ENCODE results near the gene STX1A. TPM values are rescaled to one million over a fixed set of nuclear protein-coding genes. Genes with fewer than 3 reads are reported as not detected.
A peak's percentile ranks its signal among the peaks of the same experiment; 100 is the strongest.
"Not testable (repeated sequence)": the region's sequence is repeated elsewhere in the genome, so short reads cannot be mapped to it uniquely, and the experiment has no call there.

The STX1A gene
- total RNA-seq, 1 experiment from 2014 or later: 3.7 TPM

DNA sequence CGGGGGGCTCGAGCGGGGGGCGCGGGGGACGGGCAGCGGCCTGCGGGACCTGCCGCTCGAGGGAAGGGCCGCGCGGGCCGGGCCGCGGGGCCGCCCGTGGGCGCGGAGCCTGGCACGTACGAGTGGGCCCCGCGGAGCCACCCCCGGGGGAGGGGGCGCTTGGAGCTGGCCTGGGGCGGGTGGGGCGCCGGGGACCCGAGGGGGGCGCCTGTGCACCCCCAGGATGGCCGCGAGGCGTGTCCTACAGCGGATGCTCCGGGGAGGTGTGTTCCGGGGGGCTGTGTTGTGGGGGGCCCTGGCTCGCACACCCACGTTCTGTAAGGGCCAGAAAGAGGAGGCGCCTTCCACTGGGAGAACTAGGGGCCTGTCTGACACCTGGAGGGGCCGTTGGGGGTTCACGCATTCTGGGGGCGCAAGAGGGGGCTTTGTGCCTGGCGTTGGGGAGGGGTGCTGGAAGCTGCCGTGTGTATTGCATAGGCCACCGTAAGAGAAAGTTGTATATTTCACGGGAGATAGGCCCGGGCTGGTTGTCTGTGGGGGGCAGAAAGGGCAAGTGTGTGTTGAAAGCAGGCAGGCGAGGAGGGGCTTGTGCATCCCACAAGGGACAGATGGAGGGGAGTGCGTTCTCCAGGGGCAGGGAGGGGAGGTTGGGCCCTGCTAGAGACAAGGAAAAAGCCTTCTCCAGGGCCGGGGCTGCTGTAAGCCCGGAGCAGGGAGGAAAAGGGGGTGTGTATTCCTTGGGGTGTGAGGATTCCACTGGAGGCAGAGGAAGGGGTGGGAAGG is 51.2 kb downstream of the STX1A start:
- DNase-seq: no peak
- no peak overlapping the region for H3K4me3 ChIP-seq (ENCODE audit: low read length)
- H4K20me1 ChIP-seq (ENCODE audit: insufficient read depth, low read depth, low read length): no peaks in the 10 kb centered on the region
- no peaks in the 10 kb centered on the region for H3K9me3 ChIP-seq (ENCODE audit: low read length)
- no peak overlapping the region for H3K27ac ChIP-seq (ENCODE audit: low read length)
- no peak overlapping the region for H3K9ac ChIP-seq (ENCODE audit: low read length)
- H2AFZ ChIP-seq (ENCODE audit: low read length): no peak overlapping the region
- no peak overlapping the region for H3K4me2 ChIP-seq (ENCODE audit: low read depth, low read length, poor library complexity, severe bottlenecking)
- no peaks in the 10 kb centered on the region for H3K9me2 ChIP-seq (replicated peaks; ENCODE audit: insufficient read depth, low read length)
- peaks cover 2% of the 10 kb centered on the region; the same call in 1 of the 2 replicates for H3K4me1 ChIP-seq (ENCODE audit: low read length)
- H3K79me2 ChIP-seq (ENCODE audit: low read length): no peaks in the 10 kb centered on the region
- no peaks in the 10 kb centered on the region for H3K27me3 ChIP-seq (ENCODE audit: low read length)
- H3K36me3 ChIP-seq (ENCODE audit: insufficient read depth, low read length): no peaks in the 10 kb centered on the region

DNA sequence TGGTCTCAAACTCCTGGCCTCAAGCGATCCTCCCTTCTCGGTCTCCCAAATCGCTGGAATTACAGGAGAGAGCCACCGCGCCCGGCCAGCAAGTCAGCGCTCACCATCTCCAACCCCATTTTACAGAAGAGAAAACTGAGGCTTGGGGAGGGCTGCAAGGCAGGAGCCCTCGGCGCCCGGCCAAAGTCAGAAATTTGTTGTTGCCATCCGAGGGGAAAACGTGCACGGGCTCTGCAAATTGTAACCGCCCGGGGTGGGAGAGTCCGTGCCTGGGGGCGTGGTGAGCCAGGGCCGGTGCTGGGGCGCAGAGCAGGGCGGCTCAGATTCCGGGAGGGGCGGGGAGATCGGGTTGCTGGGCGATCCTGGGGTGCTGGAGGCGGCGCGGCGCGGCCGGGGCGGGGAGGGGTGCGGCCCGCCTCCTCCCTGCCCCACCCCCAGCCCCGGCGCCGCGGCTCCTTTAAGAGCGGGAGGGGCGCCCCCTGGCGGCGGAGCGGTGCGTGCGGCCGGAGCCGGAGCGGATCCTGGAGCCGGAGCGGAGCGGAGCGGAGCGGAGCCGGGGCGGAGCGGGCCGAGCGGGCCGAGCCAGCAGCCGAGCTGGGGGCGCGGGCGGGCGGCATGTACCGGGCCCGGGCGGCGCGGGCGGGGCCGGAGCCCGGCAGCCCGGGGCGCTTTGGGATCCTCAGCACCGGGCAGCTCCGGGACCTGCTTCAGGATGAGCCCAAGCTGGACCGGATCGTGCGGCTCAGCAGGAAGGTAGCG is 51.9 kb downstream of the STX1A start, which contains the start of gene VPS37D:
Gene VPS37D (plus strand): TSS at position 488 of the 759 bp plus-strand sequence. CDS start 128 bp downstream, at position 616.
- Histone ChIP-seq H3K9me2 (replicated peaks; ENCODE audit: insufficient read depth, low read length) (no peaks in the 10 kb centered on the region), H3K27ac (ENCODE audit: low read length) (no peak within 1 kb of the TSS), H3K9ac (ENCODE audit: low read length) (no peak within 1 kb of the TSS), H2AFZ (ENCODE audit: low read length) (no peak within 1 kb of the TSS), H3K27me3 (ENCODE audit: low read length) (no peaks in the 10 kb centered on the region), H3K4me3 (ENCODE audit: low read length) (no peak within 1 kb of the TSS), H3K9me3 (ENCODE audit: low read length) (no peaks in the 10 kb centered on the region), H3K79me2 (ENCODE audit: low read length) (no peaks in the 10 kb centered on the region), H3K36me3 (ENCODE audit: insufficient read depth, low read length) (no peaks in the 10 kb centered on the region), H4K20me1 (ENCODE audit: insufficient read depth, low read depth, low read length) (no peaks in the 10 kb centered on the region), H3K4me1 (ENCODE audit: low read length) (peaks cover 2% of the 10 kb centered on the region; the same call in 1 of the 2 replicates), H3K4me2 (ENCODE audit: low read depth, low read length, poor library complexity, severe bottlenecking) (peak within 1 kb of the TSS; percentile 44)
- peak; percentile 97 for DNase-seq

DNA sequence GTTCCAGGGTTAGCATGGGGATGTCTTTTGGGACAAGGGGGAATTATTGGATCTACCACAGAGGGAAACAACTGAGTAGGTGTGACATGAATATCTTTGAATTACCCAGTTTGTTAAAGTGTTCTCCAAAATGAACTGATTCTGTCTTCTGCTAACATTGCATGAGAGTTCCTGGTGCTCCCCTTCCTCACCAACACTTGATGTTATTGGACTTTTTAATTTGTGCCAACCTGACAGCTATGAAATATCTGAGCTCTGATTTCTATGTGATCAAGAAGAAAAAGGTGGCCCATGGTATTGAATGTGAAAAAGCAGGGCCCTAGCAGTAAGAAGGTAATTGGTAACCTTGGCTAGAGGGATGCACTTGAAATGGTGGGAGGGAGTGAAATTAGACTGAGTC is 56.4 kb downstream of the STX1A start:
- no peaks in the 10 kb centered on the region for H3K9me3 ChIP-seq (ENCODE audit: low read length)
- H3K27me3 ChIP-seq (ENCODE audit: low read length): no peaks in the 10 kb centered on the region
- DNase-seq: no peak
- H3K79me2 ChIP-seq (ENCODE audit: low read length): no peaks in the 10 kb centered on the region
- no peak overlapping the region for H3K4me2 ChIP-seq (ENCODE audit: low read depth, low read length, poor library complexity, severe bottlenecking)
- H2AFZ ChIP-seq (ENCODE audit: low read length): no peak overlapping the region
- no peak overlapping the region for H3K4me3 ChIP-seq (ENCODE audit: low read length)
- H3K9ac ChIP-seq (ENCODE audit: low read length): no peak overlapping the region
- no peaks in the 10 kb centered on the region for H4K20me1 ChIP-seq (ENCODE audit: insufficient read depth, low read depth, low read length)
- no peak overlapping the region for H3K27ac ChIP-seq (ENCODE audit: low read length)
- H3K9me2 ChIP-seq (replicated peaks; ENCODE audit: insufficient read depth, low read length): no peaks in the 10 kb centered on the region
- peaks cover 2% of the 10 kb centered on the region; the same call in 1 of the 2 replicates for H3K4me1 ChIP-seq (ENCODE audit: low read length)
- H3K36me3 ChIP-seq (ENCODE audit: insufficient read depth, low read length): no peaks in the 10 kb centered on the region

DNA sequence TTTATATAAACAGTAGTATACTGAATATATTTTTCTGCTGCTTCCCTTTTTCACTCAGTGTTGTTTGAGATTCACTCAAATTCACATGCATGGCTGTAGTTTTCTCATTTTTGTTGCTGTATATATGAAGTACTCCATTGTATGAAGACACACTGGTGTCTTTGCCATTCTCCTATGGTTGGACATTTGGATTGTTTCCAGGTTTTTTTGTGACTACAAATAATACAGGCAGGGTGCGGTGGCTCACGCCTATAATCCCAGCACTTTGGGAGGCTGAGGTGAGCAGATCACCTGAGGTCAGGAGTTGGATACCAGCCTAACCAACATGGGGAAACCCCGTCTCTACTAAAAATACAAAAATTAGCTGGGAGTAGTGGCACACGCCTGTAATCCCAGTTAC is 58.9 kb downstream of the STX1A start:
- DNase-seq; H3K4me2 ChIP-seq (ENCODE audit: low read depth, low read length, poor library complexity, severe bottlenecking); H3K27ac ChIP-seq (ENCODE audit: low read length); H3K9me2 ChIP-seq (replicated peaks; ENCODE audit: insufficient read depth, low read length); H3K36me3 ChIP-seq (ENCODE audit: insufficient read depth, low read length); H3K4me3 ChIP-seq (ENCODE audit: low read length); H3K4me1 ChIP-seq (ENCODE audit: low read length); H2AFZ ChIP-seq (ENCODE audit: low read length); H3K9ac ChIP-seq (ENCODE audit: low read length); H4K20me1 ChIP-seq (ENCODE audit: insufficient read depth, low read depth, low read length); H3K79me2 ChIP-seq (ENCODE audit: low read length); H3K9me3 ChIP-seq (ENCODE audit: low read length); H3K27me3 ChIP-seq (ENCODE audit: low read length): not testable (repeated sequence)

DNA sequence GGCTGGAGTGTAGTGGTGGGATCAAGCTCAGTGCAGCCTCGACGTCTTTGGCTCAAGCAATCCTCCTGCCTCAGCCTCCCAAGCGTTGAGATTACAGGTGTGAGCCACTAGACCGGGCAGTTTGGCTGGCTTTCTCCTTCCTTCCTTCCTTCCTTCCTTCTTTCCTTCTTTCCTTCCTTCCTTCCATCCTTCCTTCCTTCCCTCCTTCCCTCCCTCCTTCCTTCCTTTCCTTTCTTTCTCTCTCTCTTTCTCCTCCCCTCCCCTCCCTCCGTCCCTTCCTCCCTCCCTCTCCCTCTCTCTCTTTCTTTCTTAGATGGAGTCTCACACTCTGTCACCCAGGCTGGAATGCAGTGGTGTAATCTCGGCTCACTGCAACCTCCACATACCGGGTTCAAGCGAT is 59.5 kb downstream of the STX1A start:
- no peaks in the 10 kb centered on the region for H4K20me1 ChIP-seq (ENCODE audit: insufficient read depth, low read depth, low read length)
- H3K27me3 ChIP-seq (ENCODE audit: low read length): no peaks in the 10 kb centered on the region

DNA sequence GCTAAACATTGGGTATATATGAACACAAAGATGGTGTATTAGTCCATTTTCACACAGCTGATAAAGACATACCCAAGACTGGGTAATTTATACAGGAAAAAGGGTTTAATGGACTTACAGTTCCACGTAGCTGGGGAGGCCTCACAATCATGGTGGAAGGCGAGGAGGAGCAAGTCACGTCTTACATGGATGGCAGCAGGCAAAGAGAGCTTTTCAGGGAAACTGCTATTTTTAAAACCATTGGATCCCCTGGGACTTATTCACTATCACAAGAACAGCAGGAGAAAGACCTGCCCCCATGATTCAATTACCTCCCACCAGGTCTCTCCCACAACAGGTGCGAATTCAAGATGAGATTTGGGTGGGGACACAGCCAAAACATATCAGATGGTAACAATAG is 64.2 kb downstream of the STX1A start:
- not testable (repeated sequence) for H3K9me3 ChIP-seq (ENCODE audit: low read length); H3K4me2 ChIP-seq (ENCODE audit: low read depth, low read length, poor library complexity, severe bottlenecking); H3K79me2 ChIP-seq (ENCODE audit: low read length); H3K4me1 ChIP-seq (ENCODE audit: low read length); H3K4me3 ChIP-seq (ENCODE audit: low read length); H4K20me1 ChIP-seq (ENCODE audit: insufficient read depth, low read depth, low read length); H2AFZ ChIP-seq (ENCODE audit: low read length); DNase-seq; H3K9me2 ChIP-seq (replicated peaks; ENCODE audit: insufficient read depth, low read length); H3K27ac ChIP-seq (ENCODE audit: low read length); H3K9ac ChIP-seq (ENCODE audit: low read length); H3K36me3 ChIP-seq (ENCODE audit: insufficient read depth, low read length); H3K27me3 ChIP-seq (ENCODE audit: low read length)

More for the DNA sequence above, 59.5 kb downstream of the STX1A start:
- Histone ChIP-seq H2AFZ (ENCODE audit: low read length) (no peak overlapping the region), H3K27ac (ENCODE audit: low read length) (no peak overlapping the region), H3K4me1 (ENCODE audit: low read length) (no peaks in the 10 kb centered on the region), H3K4me2 (ENCODE audit: low read depth, low read length, poor library complexity, severe bottlenecking) (no peak overlapping the region), H3K4me3 (ENCODE audit: low read length) (no peak overlapping the region), H3K36me3 (ENCODE audit: insufficient read depth, low read length) (no peaks in the 10 kb centered on the region), H3K79me2 (ENCODE audit: low read length) (no peaks in the 10 kb centered on the region), H3K9me3 (ENCODE audit: low read length) (no peaks in the 10 kb centered on the region), H3K9ac (ENCODE audit: low read length) (no peak overlapping the region), H3K9me2 (replicated peaks; ENCODE audit: insufficient read depth, low read length) (no peaks in the 10 kb centered on the region)
- DNase-seq: no peak

DNA sequence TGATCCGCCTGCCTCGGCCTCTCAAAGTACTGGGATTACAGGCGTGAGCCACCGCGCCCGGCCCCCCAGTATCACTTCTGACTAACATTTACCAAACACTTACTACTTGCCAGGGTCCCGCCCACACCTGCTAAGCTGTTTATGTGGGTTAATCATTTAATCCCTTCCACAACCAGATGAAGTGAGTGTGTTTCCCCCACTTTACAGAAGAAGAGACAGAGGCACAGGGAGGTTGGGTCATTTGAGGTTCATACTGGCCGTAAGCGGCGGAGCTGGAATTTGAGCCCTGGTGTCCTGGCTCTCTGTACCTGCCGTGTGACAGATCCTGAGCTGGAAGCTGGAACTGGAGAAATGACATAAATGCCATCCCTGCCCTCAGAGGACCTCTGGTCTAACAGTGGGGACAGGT is 66.9 kb downstream of the STX1A start:
- Histone ChIP-seq H3K9ac (ENCODE audit: low read length) (no peak overlapping the region), H3K79me2 (ENCODE audit: low read length) (no peaks in the 10 kb centered on the region), H2AFZ (ENCODE audit: low read length) (no peak overlapping the region), H3K9me2 (replicated peaks; ENCODE audit: insufficient read depth, low read length) (no peaks in the 10 kb centered on the region), H4K20me1 (ENCODE audit: insufficient read depth, low read depth, low read length) (no peaks in the 10 kb centered on the region), H3K4me1 (ENCODE audit: low read length) (peaks cover 3% of the 10 kb centered on the region; the same call in 1 of the 2 replicates), H3K27me3 (ENCODE audit: low read length) (no peaks in the 10 kb centered on the region), H3K4me2 (ENCODE audit: low read depth, low read length, poor library complexity, severe bottlenecking) (no peak overlapping the region), H3K4me3 (ENCODE audit: low read length) (no peak overlapping the region), H3K27ac (ENCODE audit: low read length) (no peak overlapping the region), H3K9me3 (ENCODE audit: low read length) (no peaks in the 10 kb centered on the region), H3K36me3 (ENCODE audit: insufficient read depth, low read length) (no peaks in the 10 kb centered on the region)
- DNase-seq: no peak

DNA sequence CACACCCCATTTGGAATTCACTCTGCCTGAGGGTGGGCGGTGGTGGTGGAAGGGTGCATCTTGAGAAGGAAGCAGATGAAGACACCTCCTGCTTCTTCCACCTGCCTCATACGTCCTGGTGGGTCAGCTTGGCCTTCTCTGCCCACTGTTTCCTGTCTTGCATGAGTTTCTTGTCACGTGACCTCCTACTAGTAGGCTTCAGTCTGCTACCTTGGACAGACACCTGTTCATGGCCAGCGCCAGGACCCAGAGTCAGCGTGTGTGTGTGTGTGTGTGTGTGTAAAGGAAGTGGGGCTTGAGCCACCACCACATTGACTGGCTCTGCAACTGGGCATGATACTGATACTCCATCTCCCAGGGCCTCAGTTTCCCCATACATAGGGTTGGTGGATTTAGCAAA is 68.9 kb downstream of the STX1A start:
- Histone ChIP-seq H3K27ac (ENCODE audit: low read length) (no peak overlapping the region), H3K4me1 (ENCODE audit: low read length) (peaks cover 3% of the 10 kb centered on the region; the same call in 1 of the 2 replicates), H3K4me2 (ENCODE audit: low read depth, low read length, poor library complexity, severe bottlenecking) (no peak overlapping the region), H3K36me3 (ENCODE audit: insufficient read depth, low read length) (no peaks in the 10 kb centered on the region), H3K9ac (ENCODE audit: low read length) (no peak overlapping the region), H3K79me2 (ENCODE audit: low read length) (no peaks in the 10 kb centered on the region), H4K20me1 (ENCODE audit: insufficient read depth, low read depth, low read length) (no peaks in the 10 kb centered on the region), H3K9me2 (replicated peaks; ENCODE audit: insufficient read depth, low read length) (no peaks in the 10 kb centered on the region), H3K4me3 (ENCODE audit: low read length) (no peak overlapping the region), H2AFZ (ENCODE audit: low read length) (no peak overlapping the region), H3K27me3 (ENCODE audit: low read length) (no peaks in the 10 kb centered on the region), H3K9me3 (ENCODE audit: low read length) (no peaks in the 10 kb centered on the region)
- DNase-seq: no peak

Measured in Karpas-422 (cell line).